ENCODE measurements around the gene OR4A5.
"Not testable (repeated sequence)": the region's sequence is repeated elsewhere in the genome, so short reads cannot be mapped to it uniquely, and the experiment has no call there.

OR4A5 gene, protein sequence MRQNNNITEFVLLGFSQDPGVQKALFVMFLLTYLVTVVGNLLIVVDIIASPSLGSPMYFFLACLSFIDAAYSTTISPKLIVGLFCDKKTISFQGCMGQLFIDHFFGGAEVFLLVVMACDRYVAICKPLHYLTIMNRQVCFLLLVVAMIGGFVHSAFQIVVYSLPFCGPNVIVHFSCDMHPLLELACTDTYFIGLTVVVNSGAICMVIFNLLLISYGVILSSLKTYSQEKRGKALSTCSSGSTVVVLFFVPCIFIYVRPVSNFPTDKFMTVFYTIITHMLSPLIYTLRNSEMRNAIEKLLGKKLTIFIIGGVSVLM

DNA sequence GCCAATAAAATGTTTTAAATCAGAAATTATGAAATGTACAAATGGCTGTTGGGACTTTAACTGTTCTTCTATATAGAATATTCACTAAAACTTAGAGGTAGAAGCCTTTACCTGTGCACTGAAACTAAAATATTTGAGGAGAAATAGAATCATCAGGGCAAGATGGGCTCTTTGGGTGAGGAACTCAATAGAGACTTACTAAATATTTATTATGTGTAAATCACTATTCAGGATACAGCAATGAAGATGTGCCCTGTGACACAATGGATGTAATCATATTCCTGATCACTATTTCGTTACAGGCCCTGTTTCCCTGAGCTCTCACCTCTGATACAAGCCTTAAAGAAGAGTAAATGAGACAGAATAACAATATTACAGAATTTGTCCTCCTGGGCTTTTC is at the start of gene OR4A5:
OR4A5 (plus strand) TSS at position 301 of the 400 bp plus-strand sequence; CDS start at position 354, 53 bp downstream.
- not testable (repeated sequence) for DNase-seq

DNA sequence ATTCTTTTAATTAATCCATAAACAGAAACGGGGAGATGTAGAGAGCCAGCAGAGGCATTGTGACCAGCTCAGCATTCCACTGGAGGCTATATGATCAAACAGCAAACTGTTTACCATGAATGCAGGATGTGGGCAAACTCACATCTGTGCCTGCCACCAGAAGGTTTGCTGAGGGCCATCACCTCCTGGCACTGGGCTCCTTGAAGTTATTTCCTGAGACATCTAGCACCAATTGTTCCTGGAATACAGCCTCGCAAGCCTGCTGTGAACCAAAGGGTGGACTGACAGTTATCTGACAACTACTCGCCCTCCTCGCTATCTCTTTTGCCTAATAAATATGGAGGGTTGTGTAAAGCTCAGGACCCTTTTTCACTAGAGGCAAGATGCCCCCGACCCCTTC is 13.5 kb downstream of the OR4A5 start:
- not testable (repeated sequence) for DNase-seq
